HepG2 (cell line): ENCODE measurements around the gene CHAF1A. TPM values are rescaled to one million over a fixed set of nuclear protein-coding genes. Genes with fewer than 3 reads are reported as not detected.

Experiments used
- ARNTL ChIP-seq: sonication (generic); formaldehyde crosslinking; IDR thresholded peaks from 2 replicates; pipeline ENCODE4 v1.4.0; 2020; ENCODE audit warnings: mild to moderate bottlenecking, missing genetic modification reagents
- DDIT3 ChIP-seq: sonication (generic); formaldehyde crosslinking; IDR thresholded peaks from 2 replicates; pipeline ENCODE4 v1.4.0; 2020; ENCODE audit warnings: mild to moderate bottlenecking, missing genetic modification reagents
- GATAD2A ChIP-seq: IDR thresholded peaks from 2 replicates; pipeline ENCODE4 v1.6.1; 2016
- REL ChIP-seq: sonication (generic); formaldehyde crosslinking; conservative IDR thresholded peaks from 2 replicates; pipeline ENCODE4 v1.8.0; 2022; ENCODE audit warnings: mild to moderate bottlenecking, missing genetic modification reagents, moderate library complexity
- SP5 ChIP-seq: IDR thresholded peaks from 2 replicates; pipeline ENCODE4 v1.6.1; 2016; ENCODE audit warnings: low read depth, borderline replicate concordance
- TFAP4 ChIP-seq: sonication (generic); IDR thresholded peaks from 2 replicates; pipeline ENCODE4 v1.6.1; 2016; ENCODE audit warnings: low read depth, borderline replicate concordance
- ZNF557 ChIP-seq: sonication (generic); formaldehyde crosslinking; IDR thresholded peaks from 2 replicates; pipeline ENCODE4 v1.4.0; 2020; ENCODE audit warnings: missing genetic modification reagents
- ZNF737 ChIP-seq: sonication (generic); formaldehyde crosslinking; IDR thresholded peaks from 2 replicates; pipeline ENCODE4 v1.5.0; 2020; ENCODE audit warnings: missing genetic modification reagents, mild to moderate bottlenecking, borderline replicate concordance
- ZSCAN5A ChIP-seq: sonication (generic); formaldehyde crosslinking; IDR thresholded peaks from 2 replicates; pipeline ENCODE4 v1.8.0; 2022; ENCODE audit warnings: mild to moderate bottlenecking, missing genetic modification reagents, borderline replicate concordance
- polyA plus RNA-seq, 8 experiments: library from polyadenylated mRNA; depleted of rRNA in 3 of 8; stranded (reverse) in 7 of 8; unstranded in 1 of 8; fragments of >200 nt; fragmentation: Illumina TruSeq in 4 of 8; extraction: Trizol in 4 of 8; gene quantifications; 2 replicates each; pipeline versions ENCODE4 v1.2.1 to v1.2.3, GENCODE V29; 2011 to 2016; ENCODE audit warnings: low read depth in 4 of 8, missing spikeins in 1 of 8, mixed read lengths in 1 of 8; ENCODE audit not compliant: insufficient read depth in 1 of 8
- total RNA-seq, 5 experiments: library from RNA; depleted of rRNA; stranded (reverse); fragments of >200 nt; fragmentation: Illumina TruSeq; extraction: Trizol; gene quantifications; 2 replicates each; pipeline ENCODE4 v1.2.3, GENCODE V29; 2016; ENCODE audit warnings: low read depth in 1 of 5

Gene CHAF1A
- total and polyA plus RNA-seq, 2 of the 13 experiments (the other 11 are each of a cell fraction or from before 2014, with no cell fraction given), result 11.0 to 34.8 TPM

GRCh38 chr19:4385291-4386040 lies 17.0 kb upstream of the CHAF1A start (continued):
- TF ChIP-seq DDIT3, result no peak
- TF ChIP-seq ARNTL (CRISPR knock-in tag), result peak; percentile 57; the same call in 1 of the 2 replicates
- no peak for TF ChIP-seq REL (CRISPR knock-in tag)
- no peak for TF ChIP-seq ZNF737
- no peak for TF ChIP-seq ZNF557 (CRISPR knock-in tag)
- TF ChIP-seq TFAP4, result no peak; the same call in 1 of the 2 replicates
- TF ChIP-seq SP5, result 0 out of 2 replicates have a peak, but pooled peaks have one; percentile 34
- peak; percentile 66 for TF ChIP-seq GATAD2A (CRISPR knock-in tag)
- TF ChIP-seq ZSCAN5A (CRISPR knock-in tag), result no peak
